C1 segment of cervical spinal cord (tissue), 14 donors: ENCODE results near the gene PTGFRN.

Experiments used
- DNase-seq, 14 donors: peaks; one replicate each; lab custom pipeline; 2025; lab: John Stamatoyannopoulos, UW

Gene PTGFRN

GRCh38 chr1:117032681-117033539 lies 123.2 kb downstream of the PTGFRN start:
- no peak for DNase-seq

- no peak for DNase-seq
Observed at GRCh38 chr1:117033772-117034171, 124.1 kb downstream of the PTGFRN start.

GRCh38 chr1:117034791-117035290 lies 125.1 kb downstream of the PTGFRN start:
- DNase-seq = no peak

DNA sequence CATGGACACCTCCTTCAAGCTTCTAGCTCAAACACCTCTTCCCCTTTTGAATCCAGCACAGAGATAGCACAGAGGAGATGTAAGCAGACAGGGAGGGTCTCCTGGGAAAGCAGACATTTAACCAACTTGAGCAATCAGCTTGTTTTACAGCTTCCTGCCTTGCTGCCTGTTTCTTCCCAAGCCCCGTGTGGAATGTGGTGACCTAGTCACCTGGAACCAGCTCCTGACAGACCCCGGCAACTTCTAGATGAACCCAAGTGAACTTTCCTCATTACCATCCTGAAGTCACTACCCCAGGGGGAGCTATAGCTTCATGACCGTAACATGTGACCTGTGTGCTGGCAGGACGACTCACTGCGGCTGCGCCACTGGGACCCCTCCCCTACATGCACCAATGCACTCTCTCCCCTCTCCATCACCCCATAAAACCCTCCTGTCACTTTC lies 126.3 kb downstream of the PTGFRN start:
- no peak for DNase-seq

GRCh38 chr1:117037802-117038201 lies 128.1 kb downstream of the PTGFRN start:
- no peak for DNase-seq

- DNase-seq = no peak
Observed at GRCh38 chr1:117038236-117038635, 128.5 kb downstream of the PTGFRN start.
